GM12892 (cell line): ENCODE data around the gene MAEA.

Source experiments
- POLR2A ChIP-seq: IDR thresholded peaks from 2 replicates; pipeline ENCODE4 v1.6.1; 2011; ENCODE audit warnings: low read depth, low read length, control low read depth
- TAF1 ChIP-seq: IDR thresholded peaks from 2 replicates; pipeline ENCODE4 v1.6.1; 2011; ENCODE audit warnings: low read depth, mild to moderate bottlenecking, control low read depth, low read length, borderline replicate concordance

DNA sequence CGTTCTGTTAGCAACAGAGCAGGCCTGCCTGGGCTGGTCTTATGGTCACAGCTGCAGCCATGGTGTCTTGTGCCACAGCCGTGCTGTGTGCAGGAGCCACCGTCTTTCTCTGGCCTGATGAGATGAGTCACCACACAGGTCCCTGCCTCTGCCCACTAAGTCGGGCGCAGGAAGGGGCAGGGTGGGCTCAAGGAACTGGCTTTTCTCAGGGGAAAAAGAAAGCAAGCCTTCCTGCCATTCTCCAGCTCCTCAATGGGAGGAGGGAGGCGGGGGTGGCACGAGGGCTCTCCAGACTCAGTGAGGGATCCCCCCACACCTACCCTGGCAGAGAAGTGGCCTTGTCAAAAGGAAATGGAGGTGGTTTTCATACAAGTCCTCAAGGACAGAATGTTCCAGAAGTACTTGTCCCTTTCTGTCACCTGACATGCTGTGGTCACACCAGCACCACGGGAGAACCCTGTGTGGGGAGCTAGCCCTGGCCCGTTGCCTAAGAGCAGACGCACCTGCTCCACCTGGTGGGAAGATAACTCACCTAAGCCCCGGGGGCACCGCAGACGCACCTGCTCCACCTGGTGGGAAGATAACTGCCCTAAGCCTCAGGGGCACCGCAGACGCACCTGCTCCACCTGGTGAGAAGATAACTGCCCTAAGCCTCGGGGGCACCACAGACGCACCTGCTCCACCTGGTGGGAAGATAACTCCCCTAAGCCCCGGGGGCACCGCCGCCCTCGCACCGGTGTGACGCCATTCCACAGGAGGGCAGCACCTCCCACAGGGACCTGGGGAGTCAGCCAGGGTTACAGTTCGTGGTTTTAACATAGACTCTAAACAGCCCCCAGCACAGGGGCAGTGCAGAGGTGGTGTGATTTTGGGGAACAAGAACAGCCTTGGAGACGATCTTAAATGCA, 75.8 kb downstream of the MAEA start:
- TF ChIP-seq POLR2A: no peak
- TF ChIP-seq TAF1: no peak
